Measurements from ENCODE around the gene MOV10. TPM values are rescaled to one million over a fixed set of nuclear protein-coding genes. Genes with fewer than 3 reads are reported as not detected.

The MOV10 gene
- total and polyA plus RNA-seq, 2 donors from 2014 or later: 60.6 to 62.5 TPM

GRCh38 chr1:112699425-112700144 lies 25.1 kb downstream of the MOV10 start:
- peak overlapping the region in 1 of 3 donors; percentile 67 for H3K9ac ChIP-seq (ENCODE audit: low read length in 3 of 3)
- H3K27me3 ChIP-seq (ENCODE audit: control insufficient read depth, insufficient read depth, low read length): no peaks in the 10 kb centered on the region
- no peaks in the 10 kb centered on the region for H3K9me3 ChIP-seq (ENCODE audit: control insufficient read depth in 2 of 3, insufficient read depth in 1 of 3, low read length in 3 of 3)
- peaks cover 0 to 47% (median 14%) of the 10 kb centered on the region in 3 donors for H3K36me3 ChIP-seq (ENCODE audit: control insufficient read depth in 2 of 3, insufficient read depth in 3 of 3, low read length in 3 of 3)
- FAIRE-seq: no peak
- no peak for TF ChIP-seq CTCF (IDR thresholded peaks at IDR 0.05; ENCODE audit: borderline replicate concordance, extremely low read depth, insufficient read depth)
- no peak overlapping the region for H3K4me3 ChIP-seq (ENCODE audit: low read length in 3 of 3)
- peak overlapping the region; percentile 85 to 92 for H3K27ac ChIP-seq (ENCODE audit: low read depth in 2 of 2, low read length in 2 of 2)
- no peak for DNase-seq
- H3K4me1 ChIP-seq (ENCODE audit: control insufficient read depth in 2 of 3, insufficient read depth in 2 of 3, low read depth in 1 of 3, low read length in 3 of 3): peaks cover 0 to 61% (median 49%) of the 10 kb centered on the region in 3 donors
- intact Hi-C loops (cut with DNase I): no loop called here

GRCh38 chr1:112700290-112701226 lies 26.1 kb downstream of the MOV10 start:
- H3K9ac ChIP-seq (ENCODE audit: low read length in 3 of 3): peak overlapping the region in 2 of 3 donors; percentile 8 to 59
- H3K4me3 ChIP-seq (ENCODE audit: low read length in 3 of 3): no peak overlapping the region
- H3K27me3 ChIP-seq (ENCODE audit: control insufficient read depth, insufficient read depth, low read length): no peaks in the 10 kb centered on the region
- intact Hi-C loops (cut with DNase I): no loop called here
- H3K27ac ChIP-seq (ENCODE audit: low read depth in 2 of 2, low read length in 2 of 2): peak overlapping the region; percentile 85 to 92
- DNase-seq (peak; percentile 93 to 99 (median 96)), FAIRE-seq (no peak)
- H3K36me3 ChIP-seq (ENCODE audit: control insufficient read depth in 2 of 3, insufficient read depth in 3 of 3, low read length in 3 of 3): peaks cover 0 to 39% (median 7%) of the 10 kb centered on the region in 3 donors
- H3K4me1 ChIP-seq (ENCODE audit: control insufficient read depth in 2 of 3, insufficient read depth in 2 of 3, low read depth in 1 of 3, low read length in 3 of 3): peaks cover 0 to 68% (median 54%) of the 10 kb centered on the region in 3 donors
- no peak for TF ChIP-seq CTCF (IDR thresholded peaks at IDR 0.05; ENCODE audit: borderline replicate concordance, extremely low read depth, insufficient read depth)
- no peaks in the 10 kb centered on the region for H3K9me3 ChIP-seq (ENCODE audit: control insufficient read depth in 2 of 3, insufficient read depth in 1 of 3, low read length in 3 of 3)

GRCh38 chr1:112701227-112702066 lies 27.0 kb downstream of the MOV10 start:
- intact Hi-C loops (cut with DNase I): no loop called here
- H3K27me3 ChIP-seq (ENCODE audit: control insufficient read depth, insufficient read depth, low read length): no peaks in the 10 kb centered on the region
- DNase-seq (peak in 1 of 5 donors; percentile 82), FAIRE-seq (no peak)
- peaks cover 0 to 34% (median 7%) of the 10 kb centered on the region in 3 donors for H3K36me3 ChIP-seq (ENCODE audit: control insufficient read depth in 2 of 3, insufficient read depth in 3 of 3, low read length in 3 of 3)
- peak overlapping the region in 2 of 3 donors; percentile 8 to 59 for H3K9ac ChIP-seq (ENCODE audit: low read length in 3 of 3)
- no peaks in the 10 kb centered on the region for H3K9me3 ChIP-seq (ENCODE audit: control insufficient read depth in 2 of 3, insufficient read depth in 1 of 3, low read length in 3 of 3)
- H3K4me1 ChIP-seq (ENCODE audit: control insufficient read depth in 2 of 3, insufficient read depth in 2 of 3, low read depth in 1 of 3, low read length in 3 of 3): peaks cover 0 to 70% (median 57%) of the 10 kb centered on the region in 3 donors
- H3K27ac ChIP-seq (ENCODE audit: low read depth in 2 of 2, low read length in 2 of 2): peak overlapping the region; percentile 85 to 92
- no peak for TF ChIP-seq CTCF (IDR thresholded peaks at IDR 0.05; ENCODE audit: borderline replicate concordance, extremely low read depth, insufficient read depth)
- H3K4me3 ChIP-seq (ENCODE audit: low read length in 3 of 3): no peak overlapping the region

Measured in kidney (tissue), 14 donors.